ENCODE data around the gene BRAF.

The BRAF gene

DNA sequence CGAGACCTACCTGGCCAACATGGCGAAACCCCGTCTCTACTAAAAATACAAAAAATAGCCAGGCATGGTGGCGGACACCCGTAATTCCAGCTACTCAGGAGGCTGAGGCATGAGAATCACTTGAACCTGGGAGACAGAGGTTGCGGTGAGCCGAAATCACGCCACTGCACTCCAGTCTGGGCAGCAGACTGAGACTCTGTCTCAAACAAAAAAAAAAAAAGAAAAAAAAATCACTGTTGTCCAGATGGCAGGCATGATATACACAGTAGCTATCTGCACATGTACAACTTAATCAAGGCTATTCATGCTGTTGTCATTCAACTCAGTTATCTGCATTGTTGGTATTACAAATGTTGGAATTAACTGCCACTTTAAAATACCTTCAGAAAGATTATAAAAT is 55.3 kb downstream of the BRAF start:
- no peaks in the 10 kb centered on the region for H3K27me3 ChIP-seq (replicated peaks)

GRCh38 chr7:140867467-140868462 is 57.0 kb downstream of the BRAF start:
- in situ Hi-C loops (cut with HindIII; ENCODE audit: low pct_ligation_motif_present, low sequenced_read_pairs): no loop called here
- H3K4me3 ChIP-seq (ENCODE audit: low read depth, low read length): no peak overlapping the region
- TF ChIP-seq, protein P1, sequence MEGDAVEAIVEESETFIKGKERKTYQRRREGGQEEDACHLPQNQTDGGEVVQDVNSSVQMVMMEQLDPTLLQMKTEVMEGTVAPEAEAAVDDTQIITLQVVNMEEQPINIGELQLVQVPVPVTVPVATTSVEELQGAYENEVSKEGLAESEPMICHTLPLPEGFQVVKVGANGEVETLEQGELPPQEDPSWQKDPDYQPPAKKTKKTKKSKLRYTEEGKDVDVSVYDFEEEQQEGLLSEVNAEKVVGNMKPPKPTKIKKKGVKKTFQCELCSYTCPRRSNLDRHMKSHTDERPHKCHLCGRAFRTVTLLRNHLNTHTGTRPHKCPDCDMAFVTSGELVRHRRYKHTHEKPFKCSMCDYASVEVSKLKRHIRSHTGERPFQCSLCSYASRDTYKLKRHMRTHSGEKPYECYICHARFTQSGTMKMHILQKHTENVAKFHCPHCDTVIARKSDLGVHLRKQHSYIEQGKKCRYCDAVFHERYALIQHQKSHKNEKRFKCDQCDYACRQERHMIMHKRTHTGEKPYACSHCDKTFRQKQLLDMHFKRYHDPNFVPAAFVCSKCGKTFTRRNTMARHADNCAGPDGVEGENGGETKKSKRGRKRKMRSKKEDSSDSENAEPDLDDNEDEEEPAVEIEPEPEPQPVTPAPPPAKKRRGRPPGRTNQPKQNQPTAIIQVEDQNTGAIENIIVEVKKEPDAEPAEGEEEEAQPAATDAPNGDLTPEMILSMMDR (IDR thresholded peaks at IDR 0.05; ENCODE audit: low read depth, low read length, missing control alignments): no peak
- DNase-seq: no peak
- H3K27ac ChIP-seq: no peak overlapping the region
- H3K36me3 ChIP-seq (replicated peaks): no peaks in the 10 kb centered on the region
- H3K27me3 ChIP-seq (replicated peaks): no peaks in the 10 kb centered on the region

More for the DNA sequence above, 55.3 kb downstream of the BRAF start:
- H3K27ac ChIP-seq: no peak overlapping the region
- TF ChIP-seq, protein P1 (IDR thresholded peaks at IDR 0.05; ENCODE audit: low read depth, low read length, missing control alignments): no peak
- no peaks in the 10 kb centered on the region for H3K36me3 ChIP-seq (replicated peaks)
- DNase-seq: no peak
- in situ Hi-C loops (cut with HindIII; ENCODE audit: low pct_ligation_motif_present, low sequenced_read_pairs): no loop called here
- no peak overlapping the region for H3K4me3 ChIP-seq (ENCODE audit: low read depth, low read length)

DNA sequence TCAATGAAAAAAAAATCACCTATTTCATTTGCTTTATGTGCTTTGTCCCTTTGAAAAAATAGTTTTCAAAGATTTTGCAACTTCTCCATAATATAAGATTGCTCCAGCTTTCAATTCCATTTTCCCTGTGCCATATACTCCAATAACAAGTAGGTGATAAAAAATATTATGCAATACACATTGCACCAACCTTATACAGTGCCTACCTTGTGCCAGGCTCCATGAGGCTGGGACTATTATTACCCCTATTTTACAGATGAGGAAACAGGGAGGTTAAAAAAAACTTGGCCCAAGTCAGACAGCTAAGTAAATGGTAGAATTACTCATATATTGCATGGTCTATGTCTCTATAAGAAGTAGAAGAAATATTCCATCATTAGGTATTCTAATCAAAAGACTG is 57.8 kb downstream of the BRAF start:
- H3K27ac ChIP-seq: no peak overlapping the region
- DNase-seq: no peak
- H3K27me3 ChIP-seq (replicated peaks): no peaks in the 10 kb centered on the region
- H3K36me3 ChIP-seq (replicated peaks): no peaks in the 10 kb centered on the region
- TF ChIP-seq, protein P1 (IDR thresholded peaks at IDR 0.05; ENCODE audit: low read depth, low read length, missing control alignments): no peak
- H3K4me3 ChIP-seq (ENCODE audit: low read depth, low read length): no peak overlapping the region
- in situ Hi-C loops (cut with HindIII; ENCODE audit: low pct_ligation_motif_present, low sequenced_read_pairs): no loop called here

- DNase-seq: no peak
- no peak overlapping the region for H3K4me3 ChIP-seq (ENCODE audit: low read depth, low read length)
- TF ChIP-seq, protein P1 (IDR thresholded peaks at IDR 0.05; ENCODE audit: low read depth, low read length, missing control alignments): no peak
- in situ Hi-C loops (cut with HindIII; ENCODE audit: low pct_ligation_motif_present, low sequenced_read_pairs): no loop called here
- no peak overlapping the region for H3K27ac ChIP-seq
- no peaks in the 10 kb centered on the region for H3K36me3 ChIP-seq (replicated peaks)
- no peaks in the 10 kb centered on the region for H3K27me3 ChIP-seq (replicated peaks)
These were observed 60.0 kb downstream of the BRAF start for GRCh38 chr7:140864732-140865131.

GRCh38 chr7:140863867-140864266 is 60.9 kb downstream of the BRAF start:
- in situ Hi-C loops (cut with HindIII; ENCODE audit: low pct_ligation_motif_present, low sequenced_read_pairs): no loop called here
- no peak for DNase-seq
- no peaks in the 10 kb centered on the region for H3K27me3 ChIP-seq (replicated peaks)
- H3K4me3 ChIP-seq (ENCODE audit: low read depth, low read length): no peak overlapping the region
- H3K27ac ChIP-seq: no peak overlapping the region
- no peaks in the 10 kb centered on the region for H3K36me3 ChIP-seq (replicated peaks)
- TF ChIP-seq, protein P1 (IDR thresholded peaks at IDR 0.05; ENCODE audit: low read depth, low read length, missing control alignments): no peak
